IPS-15b (cell line): ENCODE data around the gene SEC23A.
A peak's percentile ranks its signal among the peaks of the same experiment; 100 is the strongest.
"Not testable (repeated sequence)": the region's sequence is repeated elsewhere in the genome, so short reads cannot be mapped to it uniquely, and the experiment has no call there.

Experiments used
- H3K27me3 ChIP-seq: one replicate; pipeline ENCODE4 v1.6.1; 2013; ENCODE audit warnings: low read length; ENCODE audit not compliant: control insufficient read depth, insufficient read depth
- H3K36me3 ChIP-seq: one replicate; pipeline ENCODE4 v1.6.1; 2013; ENCODE audit warnings: low read length; ENCODE audit not compliant: control insufficient read depth, insufficient read depth
- H3K4me1 ChIP-seq: one replicate; pipeline ENCODE4 v1.6.1; 2013; ENCODE audit warnings: mild to moderate bottlenecking, low read length; ENCODE audit not compliant: control insufficient read depth, insufficient read depth
- H3K4me3 ChIP-seq: one replicate; pipeline ENCODE4 v1.5.1; 2013; ENCODE audit warnings: low read depth, low read length
- H3K9ac ChIP-seq: one replicate; pipeline ENCODE4 v1.6.1; 2013; ENCODE audit warnings: low read depth, mild to moderate bottlenecking, low read length
- H3K9me3 ChIP-seq: one replicate; pipeline ENCODE4 v1.6.1; 2013; ENCODE audit warnings: mild to moderate bottlenecking, low read length; ENCODE audit not compliant: control insufficient read depth, insufficient read depth

SEC23A gene

DNA sequence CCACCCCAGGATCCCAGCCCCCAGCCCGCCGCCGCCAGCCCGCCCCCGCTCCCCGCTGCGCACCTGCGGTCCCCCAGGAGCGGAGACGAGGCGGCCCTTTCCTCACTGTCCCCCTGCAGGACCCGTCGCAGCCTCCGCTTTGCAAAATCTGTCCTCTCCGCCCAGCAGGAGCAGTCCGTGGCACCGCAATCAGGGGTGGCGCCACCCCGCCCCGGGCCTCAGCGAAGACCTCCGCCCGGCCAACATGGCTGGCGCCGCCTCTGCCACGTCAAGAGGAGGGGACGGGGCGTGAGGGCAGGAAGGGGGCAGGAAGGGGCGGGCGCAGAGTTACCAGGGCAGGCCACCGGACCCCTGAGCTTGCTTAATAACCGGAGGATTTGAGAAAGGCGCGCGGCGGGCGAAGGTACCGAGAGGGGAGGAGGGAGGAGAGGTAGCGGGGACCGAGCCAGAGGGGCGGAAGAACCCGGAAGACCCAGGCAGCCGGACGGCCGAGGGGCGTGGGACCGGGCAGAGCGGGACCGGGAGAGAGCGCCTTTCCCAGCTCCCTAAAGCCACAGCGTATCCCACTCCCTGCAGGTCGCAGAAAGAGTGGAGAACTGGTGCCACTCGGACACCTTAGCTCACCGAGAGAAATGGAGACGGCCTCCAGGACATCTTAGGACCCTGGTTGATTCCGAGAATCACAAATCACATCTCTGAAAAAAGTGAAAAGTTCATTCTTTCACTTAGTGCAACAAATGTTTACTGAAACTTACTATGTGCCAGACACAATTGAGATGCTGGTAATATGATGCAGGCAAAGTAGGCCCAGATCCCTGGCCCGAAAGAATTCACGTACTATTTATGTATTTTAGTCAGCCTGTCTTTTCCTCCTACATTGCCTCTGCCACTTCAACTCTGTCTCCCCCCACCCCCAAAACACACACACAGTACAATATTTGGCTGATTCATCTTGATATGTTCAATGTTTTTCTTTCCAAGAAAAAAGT is at the start of gene SEC23A:
Gene SEC23A (minus strand): TSS at position 267 of the 989 bp plus-strand sequence. CDS start 7,117 bp downstream, outside the sequence.
- Histone ChIP-seq H3K4me3 (peak within 1 kb of the TSS; percentile 63), H3K27me3 (no peaks in the 10 kb centered on the region), H3K36me3 (no peaks in the 10 kb centered on the region), H3K9ac (peak within 1 kb of the TSS; percentile 76), H3K9me3 (no peaks in the 10 kb centered on the region), H3K4me1 (peaks cover under 1% of the 10 kb centered on the region)

DNA sequence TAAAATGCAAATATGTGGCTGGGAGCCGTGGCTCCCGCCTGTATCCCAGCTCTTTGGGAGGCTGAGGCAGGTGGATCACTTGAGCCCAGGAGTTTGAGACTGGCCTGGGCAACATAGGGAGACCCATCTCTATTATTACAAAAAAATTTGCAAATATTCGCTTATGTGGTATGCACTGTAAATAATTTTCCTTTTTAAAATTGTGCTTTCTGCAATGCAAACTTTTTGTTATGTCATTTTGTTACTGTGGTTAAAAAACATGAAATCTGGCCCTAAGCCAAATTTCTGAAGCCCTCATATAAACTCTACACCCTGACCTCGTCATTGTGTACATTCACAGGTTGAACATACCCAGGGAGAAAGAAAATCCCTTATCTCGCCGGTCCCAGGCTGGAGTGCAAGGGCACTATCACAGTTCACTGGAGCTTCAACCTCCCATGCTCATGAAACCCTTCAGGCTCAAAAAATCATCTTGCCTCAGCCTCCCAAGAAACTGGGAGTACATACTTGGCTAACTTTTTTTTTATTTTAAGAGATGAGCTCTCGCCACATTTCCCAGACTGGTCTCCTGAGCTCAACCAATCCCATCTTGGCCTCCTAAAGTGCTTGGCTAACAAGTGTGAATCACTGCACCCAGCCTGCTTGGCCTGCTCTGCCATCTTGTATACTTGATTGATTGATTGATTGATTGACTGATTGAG is 42.4 kb upstream of the SEC23A start:
- Histone ChIP-seq H3K27me3 (no peaks in the 10 kb centered on the region), H3K9me3 (no peaks in the 10 kb centered on the region), H3K4me3 (no peak overlapping the region), H3K4me1 (no peaks in the 10 kb centered on the region), H3K9ac (no peak overlapping the region), H3K36me3 (peaks cover 12% of the 10 kb centered on the region)

DNA sequence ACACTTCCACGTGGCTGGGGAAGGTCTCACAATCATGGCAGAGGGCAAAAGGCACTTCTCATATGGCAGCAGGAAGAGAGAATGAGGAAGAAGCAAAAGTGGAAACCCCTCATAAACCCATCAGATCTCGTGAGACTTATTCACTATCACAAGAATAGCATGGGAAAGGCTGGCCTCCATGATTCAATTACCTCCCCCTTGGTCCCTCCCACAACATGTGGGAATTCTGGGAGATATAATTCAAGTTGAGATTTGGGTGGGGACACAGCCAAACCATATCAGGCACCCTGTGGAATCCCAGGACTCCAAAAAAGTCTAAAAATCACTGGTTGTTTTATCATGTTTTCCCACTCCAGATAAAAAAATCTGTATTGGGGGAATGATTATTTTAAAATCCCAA is 40.2 kb upstream of the SEC23A start:
- H3K36me3 ChIP-seq, H3K9ac ChIP-seq, H3K27me3 ChIP-seq, H3K4me3 ChIP-seq, H3K4me1 ChIP-seq, H3K9me3 ChIP-seq: not testable (repeated sequence)

DNA sequence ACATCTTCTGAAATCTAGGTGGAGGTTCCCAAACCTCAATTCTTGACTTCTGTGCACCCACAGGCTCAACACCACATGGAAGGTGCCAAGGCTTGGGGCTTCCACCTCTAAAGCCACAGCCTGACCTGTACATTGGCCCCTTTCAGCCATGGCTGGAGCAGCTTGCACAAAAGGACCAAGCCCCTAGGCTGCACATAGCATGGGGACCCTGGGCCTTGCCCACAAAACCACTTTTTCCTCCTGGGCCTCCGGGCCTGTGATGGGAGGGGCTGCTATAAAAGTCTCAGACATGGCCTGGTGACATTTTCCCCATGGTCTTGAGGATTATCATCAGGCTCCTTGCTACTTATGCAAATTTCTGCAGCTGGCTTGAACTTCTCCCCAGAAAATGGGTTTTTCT is 38.6 kb upstream of the SEC23A start:
- not testable (repeated sequence) for H3K4me3 ChIP-seq, H3K9ac ChIP-seq, H3K36me3 ChIP-seq, H3K9me3 ChIP-seq, H3K4me1 ChIP-seq, H3K27me3 ChIP-seq

DNA sequence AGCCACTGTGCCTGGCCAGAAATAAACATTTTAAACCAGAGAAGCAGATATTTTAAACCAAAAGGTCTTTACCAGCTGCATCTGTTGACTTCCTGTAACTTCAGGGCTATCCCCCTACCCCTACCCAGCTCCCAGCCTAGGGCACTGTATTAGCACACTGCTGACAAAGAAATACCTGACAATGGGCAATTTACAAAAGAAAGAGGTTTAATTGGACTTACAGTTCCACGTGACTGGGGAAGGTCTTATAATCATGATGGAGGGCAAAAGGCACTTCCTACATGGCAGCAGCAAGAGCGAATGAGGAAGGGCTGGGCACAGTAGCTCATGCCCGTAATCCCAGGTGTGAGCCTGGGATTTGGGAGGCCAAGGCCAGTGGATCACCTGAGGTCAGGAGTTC is 37.1 kb upstream of the SEC23A start:
- H3K4me1 ChIP-seq: no peaks in the 10 kb centered on the region
- H3K4me3 ChIP-seq: no peak overlapping the region
- no peaks in the 10 kb centered on the region for H3K27me3 ChIP-seq
- peaks cover 7% of the 10 kb centered on the region for H3K36me3 ChIP-seq
- H3K9me3 ChIP-seq: no peaks in the 10 kb centered on the region
- no peak overlapping the region for H3K9ac ChIP-seq

DNA sequence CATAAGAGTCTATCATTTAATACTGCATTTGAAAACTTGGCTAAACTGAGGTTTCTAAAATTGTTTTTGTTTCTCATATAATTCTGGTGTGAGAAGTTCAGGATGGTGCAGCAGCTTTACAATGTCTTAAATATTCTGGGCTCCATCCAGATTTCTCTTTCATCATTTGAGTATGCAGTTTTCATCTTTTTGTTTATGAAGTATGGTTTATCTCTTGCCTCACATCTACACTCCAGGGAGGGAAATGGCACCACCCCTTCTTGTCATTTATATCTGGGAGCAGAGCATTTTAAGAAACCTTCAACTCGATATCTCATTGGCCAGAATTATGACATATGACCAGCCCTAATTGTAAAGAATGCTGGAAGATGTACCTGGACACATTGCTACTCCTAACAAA is 35.4 kb upstream of the SEC23A start:
- Histone ChIP-seq H3K27me3 (no peaks in the 10 kb centered on the region), H3K9me3 (no peaks in the 10 kb centered on the region), H3K4me1 (no peaks in the 10 kb centered on the region), H3K9ac (no peak overlapping the region), H3K36me3 (peaks cover 10% of the 10 kb centered on the region), H3K4me3 (no peak overlapping the region)

DNA sequence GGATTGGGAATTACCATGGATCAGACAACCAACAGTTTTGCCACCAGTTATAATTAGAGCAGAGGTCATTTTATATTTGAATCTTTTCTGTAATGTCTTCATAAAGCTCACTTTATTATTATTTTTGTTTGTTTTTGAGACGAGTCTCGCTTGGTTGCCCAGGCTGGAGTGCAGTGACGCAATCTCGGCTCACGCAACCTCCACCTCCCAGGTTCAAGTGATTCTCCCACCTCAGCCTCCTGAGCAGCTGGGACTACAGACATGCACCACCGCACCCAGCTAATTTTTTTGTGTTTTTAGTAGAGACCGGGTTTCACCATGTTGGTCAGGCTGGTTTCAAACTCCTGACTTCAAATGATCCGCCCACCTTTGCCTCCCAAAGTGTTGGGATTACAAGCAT is 34.8 kb upstream of the SEC23A start:
- H3K4me3 ChIP-seq, H3K9me3 ChIP-seq, H3K4me1 ChIP-seq, H3K27me3 ChIP-seq, H3K9ac ChIP-seq: not testable (repeated sequence)
- peaks cover 10% of the 10 kb centered on the region for H3K36me3 ChIP-seq

DNA sequence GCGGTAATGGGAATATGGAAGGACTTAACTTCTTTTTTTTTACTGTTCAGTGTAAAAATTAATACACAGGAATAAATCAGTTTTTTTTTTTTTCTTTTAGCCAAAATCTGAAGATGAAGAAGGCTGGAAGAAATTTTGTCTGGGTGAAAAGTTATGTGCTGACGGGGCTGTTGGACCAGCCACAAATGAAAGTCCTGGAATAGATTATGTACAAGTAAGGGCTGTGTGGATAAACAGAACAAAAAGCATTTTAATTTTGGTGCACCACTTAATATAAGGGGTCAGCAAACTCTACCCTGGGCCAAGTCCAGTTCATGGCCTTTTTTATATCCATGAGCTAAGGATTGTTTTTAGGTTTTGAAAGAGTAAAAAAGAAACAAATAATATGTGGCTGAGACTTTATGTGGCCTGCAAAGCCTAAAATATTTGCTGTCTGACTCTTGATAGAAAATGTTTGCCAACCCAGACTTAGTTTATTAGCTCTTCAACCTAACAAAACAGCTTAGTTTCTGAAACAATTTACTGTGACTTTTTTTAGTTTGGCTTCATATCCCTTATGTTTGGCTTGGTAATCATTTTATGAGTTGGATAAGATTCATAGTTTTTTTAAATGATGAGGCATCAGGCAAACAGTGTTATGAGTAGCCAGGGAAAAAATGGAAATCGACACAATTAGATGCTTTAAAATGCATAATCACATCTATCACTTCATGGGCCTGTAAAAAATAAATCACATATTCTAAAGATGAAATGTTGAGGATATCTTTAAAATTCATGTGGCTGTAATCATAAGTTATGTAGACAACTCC is 19.5 kb upstream of the SEC23A start:
- Histone ChIP-seq H3K9ac (no peak overlapping the region), H3K4me1 (no peaks in the 10 kb centered on the region), H3K9me3 (no peaks in the 10 kb centered on the region), H3K36me3 (peaks cover 26% of the 10 kb centered on the region), H3K4me3 (no peak overlapping the region), H3K27me3 (no peaks in the 10 kb centered on the region)

DNA sequence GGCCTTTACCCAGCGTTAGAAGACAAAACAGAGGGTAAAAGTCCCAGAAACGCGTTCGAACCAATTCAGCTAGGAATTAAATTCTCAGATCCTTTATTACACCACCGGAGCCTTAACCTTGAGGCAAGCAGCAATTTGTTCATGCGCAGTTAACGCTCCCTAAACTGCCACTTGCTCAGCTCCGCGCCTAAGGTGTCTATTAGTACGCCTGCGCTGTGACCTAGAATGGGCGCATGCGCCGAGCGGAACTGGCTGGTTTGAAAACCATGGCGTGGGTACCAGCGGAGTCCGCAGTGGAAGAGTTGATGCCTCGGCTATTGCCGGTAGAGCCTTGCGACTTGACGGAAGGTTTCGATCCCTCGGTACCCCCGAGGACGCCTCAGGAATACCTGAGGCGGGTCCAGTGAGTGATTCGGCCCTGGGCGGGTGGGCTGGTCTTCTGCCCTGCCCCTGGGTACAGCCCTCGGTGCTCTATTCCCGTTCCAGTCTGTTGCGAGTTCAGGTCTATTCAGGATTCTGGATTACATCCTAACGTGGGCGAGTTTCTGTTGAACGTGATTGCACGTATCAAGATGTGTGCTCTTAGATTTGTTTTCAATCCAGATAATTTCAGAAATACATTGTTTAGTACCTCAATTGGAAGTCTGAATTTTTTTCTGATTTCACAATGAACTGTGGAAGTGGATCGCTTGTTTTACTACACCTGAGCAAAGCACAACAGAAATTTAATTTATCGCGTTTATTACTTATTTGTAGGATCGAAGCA is 11.2 kb upstream of the SEC23A start, which contains the start of gene GEMIN2:
Gene GEMIN2 (plus strand): TSS at position 251 of the 766 bp plus-strand sequence. CDS start 16 bp downstream, at position 267.
- peaks cover 10% of the 10 kb centered on the region for H3K36me3 ChIP-seq
- peaks cover 6% of the 10 kb centered on the region for H3K4me1 ChIP-seq
- H3K4me3 ChIP-seq: peak within 1 kb of the TSS; percentile 87
- H3K9me3 ChIP-seq: no peaks in the 10 kb centered on the region
- H3K9ac ChIP-seq: peak within 1 kb of the TSS; percentile 57
- H3K27me3 ChIP-seq: no peaks in the 10 kb centered on the region

DNA sequence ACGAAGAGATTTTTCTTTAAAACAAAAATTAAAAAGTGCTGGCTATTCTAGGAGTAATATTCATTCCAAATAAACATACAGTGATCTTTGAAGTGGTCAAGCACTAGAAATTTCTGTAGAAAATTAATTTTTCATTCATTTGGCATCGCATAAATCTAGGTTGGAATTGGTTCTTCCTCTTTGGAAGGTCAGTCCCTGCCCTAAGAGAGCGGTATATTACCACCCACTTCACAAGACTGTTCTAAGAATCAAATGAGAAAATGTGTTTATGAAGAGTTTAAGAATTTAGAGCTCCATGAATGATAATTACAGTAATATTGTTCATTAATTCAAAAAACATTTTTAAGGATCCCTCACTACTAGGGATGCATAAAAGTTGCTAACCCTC is 10.6 kb upstream of the SEC23A start:
- Histone ChIP-seq H3K9me3 (no peaks in the 10 kb centered on the region), H3K9ac (no peak overlapping the region), H3K4me1 (peaks cover 6% of the 10 kb centered on the region), H3K4me3 (peak overlapping the region; percentile 87), H3K27me3 (no peaks in the 10 kb centered on the region), H3K36me3 (peaks cover 4% of the 10 kb centered on the region)
